ENCODE measurements around the gene INO80C.

The INO80C gene

DNA sequence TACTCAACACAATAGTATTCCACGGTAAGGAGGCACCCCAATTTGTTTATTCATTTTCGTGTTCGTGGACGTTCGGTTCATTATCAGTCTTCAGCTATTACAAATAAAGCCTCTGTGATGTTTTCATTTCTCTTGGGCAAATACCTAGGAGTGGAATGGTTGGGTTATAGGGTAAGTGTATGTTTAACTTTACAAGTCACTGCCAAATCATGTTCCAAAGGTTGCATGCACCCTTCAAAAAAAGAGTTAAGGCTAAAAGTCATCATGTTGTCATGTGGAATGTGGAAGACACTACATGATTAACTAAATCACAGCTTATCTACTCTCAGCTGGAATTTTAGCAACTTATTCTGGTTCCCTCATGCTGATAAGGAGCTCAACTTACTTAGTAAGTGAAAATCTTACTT lies 15.8 kb downstream of the INO80C start:
- ATAC-seq (no peak), DNase-seq (ENCODE audit: low spot score in 2 of 2) (no peak)
- peaks cover 26% of the 10 kb centered on the region for H3K4me1 Mint-ChIP-seq
- H3K27ac Mint-ChIP-seq = no peak overlapping the region
- H3K4me3 Mint-ChIP-seq = no peak overlapping the region
- no peaks in the 10 kb centered on the region for H3K9me3 Mint-ChIP-seq
- H3K36me3 Mint-ChIP-seq = no peaks in the 10 kb centered on the region

DNA sequence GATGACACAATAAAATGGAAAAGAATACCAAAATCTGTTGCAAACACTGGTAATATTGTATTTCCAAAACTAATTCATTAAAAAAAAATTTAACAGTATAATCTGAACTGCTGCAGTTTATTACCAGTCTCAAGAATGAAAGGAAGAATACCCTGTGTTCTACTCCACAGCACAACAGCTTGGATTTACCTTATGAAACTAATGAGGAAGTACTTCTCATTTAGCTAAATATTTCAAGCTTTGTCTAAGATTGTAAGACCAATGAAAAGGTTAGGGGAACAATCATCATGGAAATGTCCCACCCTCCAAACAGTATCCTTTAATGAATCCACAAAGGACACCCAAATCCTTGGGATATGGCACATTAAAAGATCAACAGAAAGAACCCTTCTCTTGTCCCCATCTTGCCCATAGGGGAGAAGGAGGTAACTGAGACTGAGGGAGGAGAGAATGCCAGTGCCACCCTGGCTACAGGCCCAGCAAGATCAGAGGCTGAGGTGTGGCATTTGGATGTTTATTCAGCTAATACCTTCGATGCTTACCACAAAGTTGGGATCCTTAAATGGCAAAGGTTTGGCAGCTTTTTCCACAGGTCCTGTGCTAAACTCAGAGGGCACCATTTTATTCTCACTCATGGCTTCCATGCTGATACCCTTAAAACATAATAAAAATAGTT lies 17.7 kb downstream of the INO80C start:
- H3K27ac Mint-ChIP-seq = no peak overlapping the region
- DNase-seq (ENCODE audit: low spot score in 2 of 2) (no peak), ATAC-seq (no peak)
- H3K9me3 Mint-ChIP-seq = no peaks in the 10 kb centered on the region
- H3K36me3 Mint-ChIP-seq = no peaks in the 10 kb centered on the region
- no peak overlapping the region for H3K4me3 Mint-ChIP-seq
- peaks cover 26% of the 10 kb centered on the region for H3K4me1 Mint-ChIP-seq

DNA sequence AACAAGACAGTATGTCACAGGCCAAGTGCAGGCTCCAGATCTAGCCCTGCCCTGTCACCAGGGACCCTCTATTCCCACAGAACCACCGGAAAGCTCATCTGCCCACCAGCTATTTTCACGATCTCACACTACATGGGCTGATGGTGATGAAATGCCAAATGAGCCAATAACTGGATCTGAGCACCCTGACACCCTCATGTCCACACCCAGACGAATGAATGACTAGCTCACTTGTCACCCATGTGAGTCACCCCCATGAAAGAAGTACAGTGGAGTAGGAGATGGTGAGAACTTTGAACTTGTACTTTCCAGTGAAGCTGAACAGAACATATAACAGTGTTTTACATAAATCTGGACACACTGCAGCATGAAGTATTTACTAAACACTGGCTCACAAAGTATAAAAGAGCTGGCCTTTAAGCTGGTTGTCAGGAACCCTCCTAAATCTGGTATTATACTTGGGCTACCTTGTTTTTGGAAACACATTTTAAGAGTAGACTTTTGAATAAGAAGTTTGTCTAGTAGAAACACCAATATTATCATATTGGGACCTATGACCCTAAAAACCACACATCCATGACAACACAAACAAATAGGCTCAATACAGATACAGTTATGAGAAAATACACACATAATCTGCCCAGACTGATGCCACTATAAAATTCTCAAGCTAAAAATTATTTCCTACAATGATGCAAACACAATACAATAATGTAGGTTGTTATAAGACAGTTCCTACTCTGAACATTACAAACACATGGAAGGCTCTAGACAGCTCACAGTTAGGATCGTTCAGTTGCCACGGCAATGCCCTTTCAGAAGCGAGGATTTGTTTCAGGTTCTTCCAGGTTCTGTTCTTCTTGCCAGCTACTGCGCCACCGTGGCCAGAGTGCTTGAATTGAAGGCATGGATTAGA lies 19.0 kb downstream of the INO80C start:
- peak; percentile 100 for ATAC-seq
- peak overlapping the region; percentile 54 for H3K4me3 Mint-ChIP-seq
- peak overlapping the region; percentile 86 for H3K27ac Mint-ChIP-seq
- DNase-seq (ENCODE audit: low spot score in 2 of 2) = peak; percentile 12 to 61
- H3K36me3 Mint-ChIP-seq = no peaks in the 10 kb centered on the region
- peaks cover 18% of the 10 kb centered on the region for H3K4me1 Mint-ChIP-seq
- no peaks in the 10 kb centered on the region for H3K9me3 Mint-ChIP-seq

DNA sequence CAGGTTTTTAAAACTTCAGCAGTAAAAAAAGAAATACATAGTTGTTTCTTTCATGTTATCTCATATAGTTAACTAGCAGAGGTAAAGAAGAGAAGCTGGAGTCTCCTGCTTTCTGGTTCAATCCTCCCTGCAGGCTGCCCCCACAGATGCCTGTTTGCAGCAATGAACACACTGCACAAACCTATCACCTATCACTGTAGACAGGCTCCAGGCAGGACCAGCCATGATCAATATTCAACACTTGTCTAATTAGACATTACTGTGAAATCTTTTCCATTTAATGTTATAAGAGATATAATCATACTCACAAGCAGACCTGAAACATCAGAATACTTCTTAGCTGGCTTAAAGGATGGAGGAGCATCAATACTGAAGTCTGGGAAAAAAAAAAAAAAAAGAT lies 19.8 kb downstream of the INO80C start:
- ATAC-seq = no peak
- Mint-ChIP-seq H3K27ac (peak overlapping the region; percentile 86), H3K4me1 (peaks cover 12% of the 10 kb centered on the region), H3K4me3 (peak overlapping the region; percentile 54), H3K9me3 (no peaks in the 10 kb centered on the region), H3K36me3 (no peaks in the 10 kb centered on the region)
- no peak for DNase-seq (ENCODE audit: low spot score in 2 of 2)

DNA sequence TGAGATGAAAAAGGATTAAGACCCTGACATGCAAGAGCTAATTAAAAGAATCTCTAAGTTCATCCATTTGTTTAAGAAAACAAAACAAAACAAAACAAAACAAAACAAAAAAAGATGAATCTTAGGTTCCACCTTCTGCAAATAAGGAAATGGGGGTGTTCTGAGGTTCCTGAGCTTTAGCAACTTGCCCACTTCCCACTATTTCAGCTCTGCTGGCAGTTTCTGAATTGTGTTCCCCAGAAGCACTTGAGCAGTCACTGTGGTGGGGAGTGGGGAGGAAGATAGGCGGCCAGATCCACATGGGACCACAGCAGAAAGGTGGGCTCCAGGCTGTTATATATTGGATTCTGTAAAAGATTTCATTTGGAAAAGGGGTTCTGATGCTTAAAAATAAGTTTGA lies 20.3 kb downstream of the INO80C start:
- H3K4me1 Mint-ChIP-seq = peaks cover 12% of the 10 kb centered on the region
- no peak for ATAC-seq
- no peak for DNase-seq (ENCODE audit: low spot score in 2 of 2)
- H3K9me3 Mint-ChIP-seq = no peaks in the 10 kb centered on the region
- H3K4me3 Mint-ChIP-seq = peak overlapping the region; percentile 54
- H3K36me3 Mint-ChIP-seq = no peaks in the 10 kb centered on the region
- no peak overlapping the region for H3K27ac Mint-ChIP-seq

DNA sequence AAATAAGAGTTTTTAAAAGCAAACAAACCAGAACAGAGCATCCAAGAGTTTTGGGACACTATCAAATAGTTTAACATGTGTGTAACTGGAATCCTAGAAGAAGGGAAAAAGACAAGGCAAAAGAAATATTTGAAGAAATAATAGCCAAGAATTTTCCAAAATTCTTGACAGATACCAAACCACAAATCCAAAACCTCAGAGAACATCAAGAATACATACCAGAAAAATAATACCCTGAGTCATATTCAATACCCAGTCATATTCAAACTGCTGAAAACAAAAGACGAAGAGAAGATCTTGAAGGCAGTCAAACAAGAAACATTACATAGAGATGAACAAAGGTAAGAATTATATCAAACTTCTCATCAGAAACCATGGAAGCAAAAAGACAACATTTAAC lies 22.9 kb downstream of the INO80C start:
- no peak for ATAC-seq
- no peak overlapping the region for H3K27ac Mint-ChIP-seq
- H3K4me1 Mint-ChIP-seq = peaks cover 12% of the 10 kb centered on the region
- H3K36me3 Mint-ChIP-seq = no peaks in the 10 kb centered on the region
- DNase-seq (ENCODE audit: low spot score in 2 of 2) = no peak
- H3K4me3 Mint-ChIP-seq = no peak overlapping the region
- no peaks in the 10 kb centered on the region for H3K9me3 Mint-ChIP-seq

DNA sequence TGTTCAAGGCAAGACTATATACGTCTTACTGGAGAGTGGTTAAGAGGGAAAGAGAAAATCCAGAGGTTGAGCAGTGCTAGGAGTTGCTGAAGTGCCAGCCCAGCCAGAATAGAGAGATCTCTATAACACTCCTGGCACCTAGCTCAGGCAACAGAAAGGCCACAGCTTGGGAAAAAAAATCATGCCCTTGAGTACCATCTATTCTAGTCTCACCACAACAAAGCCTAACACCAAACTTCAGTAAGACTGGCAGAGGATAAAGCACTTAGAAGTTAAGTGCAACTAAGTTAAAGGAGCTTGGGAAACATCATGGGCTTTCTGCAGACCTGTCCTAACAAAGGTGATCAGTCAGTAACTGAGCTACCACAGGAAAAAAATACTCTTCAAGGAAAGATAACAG lies 24.2 kb downstream of the INO80C start:
- no peak overlapping the region for H3K4me3 Mint-ChIP-seq
- no peaks in the 10 kb centered on the region for H3K9me3 Mint-ChIP-seq
- ATAC-seq (no peak), DNase-seq (ENCODE audit: low spot score in 2 of 2) (no peak)
- H3K36me3 Mint-ChIP-seq = peaks cover 10% of the 10 kb centered on the region
- peaks cover 11% of the 10 kb centered on the region for H3K4me1 Mint-ChIP-seq
- no peak overlapping the region for H3K27ac Mint-ChIP-seq

DNA sequence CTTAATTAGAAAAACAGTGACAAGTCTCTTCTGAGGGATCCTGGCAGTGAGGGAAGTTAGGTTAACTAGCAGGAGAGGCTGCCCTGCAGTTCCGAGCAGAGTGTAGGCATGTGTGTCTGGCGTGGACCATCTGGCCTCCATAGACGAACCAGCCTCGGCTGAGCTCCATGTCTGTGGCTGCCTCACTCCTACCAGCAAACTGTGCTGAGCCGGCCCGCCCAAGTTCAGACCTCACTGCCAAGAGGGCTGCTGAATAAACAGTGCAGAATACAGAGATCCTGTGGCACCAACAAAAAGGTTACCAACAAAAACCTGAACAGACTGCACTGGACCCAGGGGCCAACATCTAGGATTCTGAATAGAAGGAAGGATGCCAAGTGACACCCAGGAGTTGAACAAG lies 27.3 kb downstream of the INO80C start:
- peaks cover 10% of the 10 kb centered on the region for H3K36me3 Mint-ChIP-seq
- H3K4me1 Mint-ChIP-seq = peaks cover 6% of the 10 kb centered on the region
- H3K9me3 Mint-ChIP-seq = no peaks in the 10 kb centered on the region
- ATAC-seq = no peak
- no peak overlapping the region for H3K27ac Mint-ChIP-seq
- no peak overlapping the region for H3K4me3 Mint-ChIP-seq
- no peak for DNase-seq (ENCODE audit: low spot score in 2 of 2)

DNA sequence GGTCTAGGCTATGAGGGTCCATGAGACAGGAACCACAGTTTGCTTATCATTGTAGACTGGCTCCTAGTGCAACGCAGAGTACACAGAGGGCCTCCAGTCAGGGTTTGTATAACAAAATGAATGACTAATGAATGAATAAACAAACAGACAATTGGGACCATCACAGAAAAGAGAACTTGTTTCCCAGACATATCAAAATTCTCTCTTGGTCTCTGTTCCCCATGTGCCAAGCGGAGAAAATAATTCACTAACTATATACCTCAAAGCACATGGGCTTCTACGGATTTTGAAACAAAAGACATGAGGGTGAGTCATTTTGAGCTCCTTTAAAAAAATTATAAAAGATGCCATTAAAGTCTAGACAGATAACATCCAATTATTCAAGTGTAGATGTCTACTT lies 28.0 kb downstream of the INO80C start:
- Mint-ChIP-seq H3K27ac (peak overlapping the region; percentile 7), H3K4me3 (no peak overlapping the region), H3K36me3 (peaks cover 10% of the 10 kb centered on the region), H3K9me3 (no peaks in the 10 kb centered on the region), H3K4me1 (peaks cover 6% of the 10 kb centered on the region)
- ATAC-seq = no peak
- DNase-seq (ENCODE audit: low spot score in 2 of 2) = no peak

DNA sequence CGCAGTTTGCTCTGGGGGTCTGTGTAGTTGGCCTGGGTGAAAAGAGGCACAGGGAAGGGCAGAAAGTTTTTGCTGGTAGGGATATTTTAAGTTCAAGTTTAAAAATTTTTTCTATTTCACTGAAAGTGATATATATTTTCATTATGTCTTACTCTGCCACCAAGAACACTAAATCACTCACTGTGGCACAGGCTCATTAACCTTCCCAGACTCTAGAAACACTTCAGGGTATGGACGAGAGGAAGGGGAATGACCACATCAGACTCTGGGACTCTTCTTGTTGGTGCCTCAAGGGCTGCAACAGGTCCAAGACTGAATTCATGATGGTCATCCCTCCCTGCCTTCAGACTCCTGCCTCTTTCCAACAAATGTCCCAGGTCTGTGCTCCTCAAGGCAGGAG lies 29.0 kb downstream of the INO80C start:
- DNase-seq (ENCODE audit: low spot score in 2 of 2) = no peak
- Mint-ChIP-seq H3K27ac (peak overlapping the region; percentile 7), H3K4me1 (peaks cover 6% of the 10 kb centered on the region), H3K9me3 (no peaks in the 10 kb centered on the region), H3K36me3 (peaks cover 10% of the 10 kb centered on the region), H3K4me3 (no peak overlapping the region)
- no peak for ATAC-seq

DNA sequence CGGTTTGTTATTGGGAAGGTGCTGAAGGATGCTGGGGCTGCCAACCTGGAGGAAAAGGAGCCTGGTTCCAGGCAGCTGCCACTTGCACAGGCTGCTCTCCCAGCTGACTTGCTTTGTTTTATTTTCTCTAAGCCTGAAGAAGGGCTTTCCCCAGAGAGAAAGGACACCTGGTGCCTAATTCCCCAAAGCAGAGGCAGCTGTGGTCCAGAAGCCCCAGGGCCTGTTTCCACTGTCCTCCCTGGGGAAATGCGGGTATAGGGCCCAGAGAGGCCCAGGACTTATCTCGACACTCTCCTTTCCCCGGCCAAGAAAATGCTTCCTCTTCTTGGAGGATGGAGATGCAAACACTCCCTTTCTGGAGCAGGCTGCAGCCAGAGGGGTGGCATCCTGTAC lies 30.1 kb downstream of the INO80C start:
- Mint-ChIP-seq H3K9me3 (no peaks in the 10 kb centered on the region), H3K4me1 (peaks cover 6% of the 10 kb centered on the region), H3K36me3 (peaks cover 10% of the 10 kb centered on the region), H3K4me3 (no peak overlapping the region), H3K27ac (no peak overlapping the region)
- ATAC-seq (no peak), DNase-seq (ENCODE audit: low spot score in 2 of 2) (no peak)

DNA sequence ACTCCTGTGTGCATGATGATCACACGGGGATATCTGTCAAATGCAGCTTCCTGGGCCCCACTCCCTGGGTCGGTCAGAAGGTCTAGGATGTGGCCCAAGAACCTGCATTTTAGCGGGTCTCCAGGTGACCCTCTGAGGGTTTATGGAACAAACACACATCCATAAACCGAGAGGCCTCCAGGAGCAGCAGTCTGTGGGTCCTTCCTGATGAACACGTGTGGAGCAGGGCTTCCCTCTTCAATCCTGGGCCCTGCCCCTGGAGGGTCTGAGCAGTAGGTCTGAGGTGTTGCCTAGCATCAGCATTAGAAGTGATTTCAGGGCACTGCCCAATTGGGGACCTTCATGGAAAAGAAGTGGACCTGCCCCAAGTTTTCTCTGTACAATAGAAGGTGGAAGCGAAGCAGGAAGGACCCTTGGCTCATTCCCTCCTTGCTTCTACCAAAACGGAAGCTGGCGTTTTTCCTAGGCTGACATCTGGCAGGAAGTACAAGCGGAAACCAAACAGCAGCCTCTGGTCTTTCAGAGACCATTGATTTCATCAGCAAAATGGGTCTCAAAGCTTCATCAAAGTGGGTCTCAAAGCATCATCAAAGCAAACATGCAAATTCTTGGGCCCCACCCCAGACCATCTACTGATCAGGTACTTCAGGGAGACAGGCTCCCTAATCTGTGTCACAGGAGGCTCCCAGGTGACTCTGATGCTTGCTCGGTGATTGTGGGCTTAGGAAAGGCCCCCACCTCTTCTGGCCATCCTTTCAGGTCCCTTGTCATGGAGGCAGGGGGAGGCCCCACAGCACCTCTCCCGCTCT lies 30.7 kb downstream of the INO80C start:
- H3K27ac Mint-ChIP-seq = peak overlapping the region; percentile 17

DNA sequence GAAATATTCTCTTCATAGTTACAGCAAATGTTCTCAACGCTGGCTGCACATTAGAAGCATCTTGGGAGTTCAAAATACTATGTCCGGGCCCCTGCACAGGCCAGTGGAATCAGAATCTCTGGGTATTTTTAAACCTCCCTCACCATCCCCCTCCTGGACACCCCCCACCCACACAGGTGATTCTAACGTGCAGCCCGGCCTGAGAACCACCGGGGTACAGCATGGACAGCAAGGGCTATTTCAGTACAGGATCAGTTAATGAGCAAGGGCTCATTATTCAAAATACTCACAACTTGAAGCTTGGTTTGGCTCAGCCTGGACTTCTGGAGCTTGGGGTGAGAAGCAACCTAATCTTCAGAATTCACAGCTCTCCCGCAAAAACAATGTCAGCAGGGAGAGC lies 31.4 kb downstream of the INO80C start:
- no peak overlapping the region for H3K4me3 Mint-ChIP-seq
- no peaks in the 10 kb centered on the region for H3K9me3 Mint-ChIP-seq
- DNase-seq (ENCODE audit: low spot score in 2 of 2) (no peak), ATAC-seq (no peak)
- peaks cover 6% of the 10 kb centered on the region for H3K4me1 Mint-ChIP-seq
- no peak overlapping the region for H3K27ac Mint-ChIP-seq
- peaks cover 10% of the 10 kb centered on the region for H3K36me3 Mint-ChIP-seq

More for the DNA sequence above, 30.7 kb downstream of the INO80C start:
- DNase-seq (ENCODE audit: low spot score in 2 of 2) (no peak), ATAC-seq (no peak)
- no peaks in the 10 kb centered on the region for H3K9me3 Mint-ChIP-seq
- peaks cover 6% of the 10 kb centered on the region for H3K4me1 Mint-ChIP-seq
- H3K36me3 Mint-ChIP-seq = peaks cover 10% of the 10 kb centered on the region
- H3K4me3 Mint-ChIP-seq = no peak overlapping the region

DNA sequence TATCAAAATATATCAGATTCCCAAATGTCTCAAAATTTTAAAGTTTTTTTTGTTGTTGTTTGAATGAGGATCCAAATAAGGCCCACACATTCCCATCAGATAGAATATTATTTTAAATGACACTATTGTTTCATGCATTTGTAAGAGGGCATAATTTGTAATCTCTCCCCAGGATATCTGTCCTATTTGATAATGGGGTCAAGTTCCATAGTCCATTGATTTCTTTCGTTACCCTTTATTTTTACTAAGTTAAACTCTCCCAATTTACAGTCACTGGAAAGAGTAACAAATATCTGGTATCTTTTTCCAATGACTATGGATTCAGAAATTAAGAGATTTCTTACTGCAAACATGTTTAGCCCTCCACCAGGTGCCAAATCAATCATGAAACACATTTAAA lies 32.4 kb downstream of the INO80C start:
- no peaks in the 10 kb centered on the region for H3K9me3 Mint-ChIP-seq

DNA sequence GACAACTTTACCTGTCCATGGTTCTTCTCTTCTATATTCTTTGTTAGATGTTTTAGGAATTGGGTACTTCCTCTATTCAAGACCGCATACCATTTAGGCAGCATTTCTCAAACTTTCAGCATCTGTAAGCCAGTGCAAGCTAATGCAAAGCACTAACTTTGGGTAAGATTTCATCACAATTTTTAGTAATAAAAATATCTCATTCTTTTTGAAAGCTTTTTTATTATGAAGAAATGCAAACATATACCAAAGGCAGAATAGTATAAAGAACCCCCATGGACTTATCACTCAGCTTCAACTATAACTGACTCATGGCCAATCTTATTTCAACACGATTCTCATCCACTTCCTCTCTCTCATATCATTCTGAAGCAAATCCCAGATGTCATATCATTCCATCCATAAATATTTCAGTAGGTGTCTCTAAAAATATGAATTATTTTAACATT lies 32.9 kb downstream of the INO80C start:
- H3K9me3 Mint-ChIP-seq = no peaks in the 10 kb centered on the region
- ATAC-seq (no peak), DNase-seq (ENCODE audit: low spot score in 2 of 2) (no peak)
- H3K27ac Mint-ChIP-seq = no peak overlapping the region
- no peak overlapping the region for H3K4me3 Mint-ChIP-seq
- H3K4me1 Mint-ChIP-seq = peaks cover 6% of the 10 kb centered on the region
- H3K36me3 Mint-ChIP-seq = peaks cover 10% of the 10 kb centered on the region

More for the DNA sequence above, 32.4 kb downstream of the INO80C start:
- no peak for DNase-seq (ENCODE audit: low spot score in 2 of 2)
- Mint-ChIP-seq H3K4me3 (no peak overlapping the region), H3K36me3 (peaks cover 10% of the 10 kb centered on the region), H3K4me1 (peaks cover 6% of the 10 kb centered on the region), H3K27ac (no peak overlapping the region)
- ATAC-seq = no peak

Measured in stimulated activated effector memory CD8-positive, alpha-beta T cell treated with anti-CD3 and anti-CD28 coated beads, Interleukin-12 subunit alpha, Interleukin-12 subunit beta, amount 100 ng/mL, for 72 hours (primary cell).